HCT116 (cell line): Measurements from ENCODE around the gene DIPK1A. TPM values are rescaled to one million over a fixed set of nuclear protein-coding genes. Genes with fewer than 3 reads are reported as not detected.

ENCODE experiments used
- ATAC-seq: fragments of 200-7000 bp; cut with Tn5 transposase; 2 replicates; pipeline ENCODE4 v1.9.1; 2020; ENCODE audit warnings: mild to moderate bottlenecking, moderate library complexity
- BruUV-seq: library from RNA; stranded (reverse); fragments of 400-500 nt; replicated peaks from 2 replicates; lab custom pipeline; 2021; lab: Mats Ljungman, UMichigan
- CTCF ChIA-PET: fragments of 300-600 bp; sonication (Branson Sonifier 250); formaldehyde crosslinking; loops from one replicate; lab custom pipeline; 2021; ENCODE audit warnings: antibody characterized with exemption; lab: Charles Lee
- POLR2A ChIA-PET: fragments of 300-600, 350-600 bp; sonication (Branson Sonifier 250); formaldehyde crosslinking; loops from one replicate; lab custom pipeline; 2021; ENCODE audit warnings: antibody characterized with exemption; lab: Charles Lee
- RAD21 ChIA-PET, 2 experiments: fragments of 300-600 bp; sonication (Branson Sonifier 250); formaldehyde crosslinking; loops; one replicate each; lab custom pipeline; 2023; ENCODE audit warnings: low total read pairs in 2 of 2; ENCODE audit not compliant: uncharacterized antibody in 2 of 2, unreplicated experiment in 2 of 2, low non-redundant PET in 1 of 2; lab: Charles Lee
- DNase-seq: peaks from one replicate; pipeline ENCODE4 v3.0.0-alpha.2; 2010; ENCODE audit warnings: low read depth, low spot score
- H2AFZ ChIP-seq: fragments of 200-600 bp; shearing (Covaris generic), sonication (generic); 2 replicates; pipeline ENCODE4 v1.6.1; 2017; ENCODE audit warnings: low read depth, mixed run types, mixed read lengths, antibody characterized with exemption, low read length; ENCODE audit not compliant: poor library complexity, severe bottlenecking
- H3K27ac ChIP-seq: 2 replicates; pipeline ENCODE4 v1.5.1; 2012; ENCODE audit warnings: low read depth, low read length
- H3K27me3 ChIP-seq: fragments of 200-600 bp; sonication (generic); 2 replicates; pipeline ENCODE4 v1.6.1; 2016; ENCODE audit warnings: mixed run types, low read length, mixed read lengths; ENCODE audit not compliant: insufficient read depth
- H3K36me3 ChIP-seq, 2 experiments: fragments of 200-500 bp in 1 of 2; fragments of 200-600 bp in 1 of 2; sonication (Bioruptor generic) in 1 of 2; sonication (generic) in 1 of 2; 2 replicates each; pipeline versions ENCODE4 v1.5.1 to v1.6.1; 2014 to 2016; ENCODE audit warnings: low read length in 2 of 2, inconsistent platforms in 1 of 2, mixed read lengths in 1 of 2, mixed run types in 1 of 2; ENCODE audit not compliant: insufficient read depth in 2 of 2, control insufficient read depth in 1 of 2
- H3K4me1 ChIP-seq, 2 experiments: fragments of 200-600 bp in 1 of 2; sonication (generic) in 1 of 2; 2 replicates each; pipeline versions ENCODE4 v1.5.1 to v1.6.1; 2012 to 2017; ENCODE audit warnings: low read length in 2 of 2, inconsistent platforms in 1 of 2, mild to moderate bottlenecking in 1 of 2, mixed read lengths in 1 of 2, mixed run types in 1 of 2, moderate library complexity in 1 of 2; ENCODE audit not compliant: insufficient read depth in 2 of 2, control insufficient read depth in 1 of 2
- H3K4me2 ChIP-seq: fragments of 200-600 bp; sonication (generic); 2 replicates; pipeline ENCODE4 v1.6.1; 2017; ENCODE audit warnings: mixed run types, low read length, mixed read lengths
- H3K4me3 ChIP-seq, 2 experiments: fragments of 200-600 bp in 1 of 2; sonication (generic) in 1 of 2; replicated peaks in 1 of 2; 2 replicates each; pipeline ENCODE4 v1.5.1; 2011 to 2016; ENCODE audit warnings: low read length in 2 of 2, control low read depth in 1 of 2, low read depth in 1 of 2, mild to moderate bottlenecking in 1 of 2, mixed read lengths in 1 of 2, mixed run types in 1 of 2
- H3K79me2 ChIP-seq: fragments of 200-600 bp; sonication (generic); 2 replicates; pipeline ENCODE4 v1.6.1; 2017; ENCODE audit warnings: mild to moderate bottlenecking, mixed run types, low read length, moderate library complexity, mixed read lengths; ENCODE audit not compliant: insufficient read depth
- H3K9ac ChIP-seq: fragments of 200-600 bp; sonication (generic); 2 replicates; pipeline ENCODE4 v1.6.1; 2016; ENCODE audit warnings: low read length, mixed read lengths
- H3K9me2 ChIP-seq: fragments of 200-600 bp; sonication (generic), shearing (Covaris generic); 2 replicates; pipeline ENCODE4 v1.6.1; 2017; ENCODE audit warnings: mixed run types, mild to moderate bottlenecking, moderate library complexity; ENCODE audit not compliant: insufficient read depth
- H3K9me3 ChIP-seq, 2 experiments: fragments of 200-500 bp in 1 of 2; fragments of 200-600 bp in 1 of 2; sonication (Bioruptor generic) in 1 of 2; sonication (generic) in 1 of 2; 2 replicates each; pipeline ENCODE4 v1.6.1; 2014 to 2017; ENCODE audit warnings: low read length in 2 of 2, mixed read lengths in 2 of 2, inconsistent platforms in 1 of 2, low read depth in 1 of 2, mild to moderate bottlenecking in 1 of 2, mixed run types in 1 of 2, moderate library complexity in 1 of 2; ENCODE audit not compliant: control insufficient read depth in 1 of 2, insufficient read depth in 1 of 2
- H4K20me1 ChIP-seq: fragments of 200-600 bp; sonication (generic), shearing (Covaris generic); 2 replicates; pipeline ENCODE4 v1.6.1; 2017; ENCODE audit warnings: mixed run types, mild to moderate bottlenecking, moderate library complexity; ENCODE audit not compliant: insufficient read depth
- ATF3 ChIP-seq: IDR thresholded peaks from 2 replicates; pipeline ENCODE4 v1.6.1; 2012
- CBX3 ChIP-seq: IDR thresholded peaks from 2 replicates; pipeline ENCODE4 v1.6.1; 2012; ENCODE audit warnings: low read depth
- CTCF ChIP-seq, 3 experiments: fragments of 200-600 bp in 1 of 3; sonication (generic) in 1 of 3; IDR thresholded peaks in 2 of 3; conservative IDR thresholded peaks in 1 of 3; 2 replicates each; pipeline ENCODE4 v1.5.1; 2012 to 2017; ENCODE audit warnings: low read depth in 2 of 3, low read length in 2 of 3, antibody characterized with exemption in 1 of 3, borderline replicate concordance in 1 of 3, control low read depth in 1 of 3, mild to moderate bottlenecking in 1 of 3, mixed read lengths in 1 of 3, mixed run types in 1 of 3, moderate library complexity in 1 of 3; ENCODE audit not compliant: insufficient read depth in 1 of 3
- ELF1 ChIP-seq: IDR thresholded peaks from 2 replicates; pipeline ENCODE4 v1.6.1; 2012; ENCODE audit warnings: low read depth, borderline replicate concordance
- EZH2 ChIP-seq: fragments of 200-600 bp; sonication (generic); IDR thresholded peaks from 2 replicates; pipeline ENCODE4 v1.6.1; 2017; ENCODE audit warnings: antibody characterized with exemption, mixed run types
- EZH2phosphoT487 ChIP-seq: fragments of 200-600 bp; IDR thresholded peaks from 2 replicates; pipeline ENCODE4 v1.6.1; 2018; ENCODE audit warnings: antibody characterized with exemption, borderline replicate concordance
- FOSL1 ChIP-seq: IDR thresholded peaks from 2 replicates; pipeline ENCODE4 v1.6.1; 2012; ENCODE audit warnings: low read depth
- JUND ChIP-seq: IDR thresholded peaks from 2 replicates; pipeline ENCODE4 v1.6.1; 2012
- MAX ChIP-seq: IDR thresholded peaks from 2 replicates; pipeline ENCODE4 v1.6.1; 2012
- POLR2A ChIP-seq: IDR thresholded peaks from 2 replicates; pipeline ENCODE4 v1.7.0; 2011; ENCODE audit warnings: borderline replicate concordance; ENCODE audit not compliant: insufficient read depth, insufficient read length; ENCODE audit errors: extremely low read depth
- POLR2AphosphoS5 ChIP-seq: IDR thresholded peaks from 2 replicates; pipeline ENCODE4 v1.6.1; 2011; ENCODE audit warnings: mild to moderate bottlenecking, low read depth, low read length, moderate library complexity
- RAD21 ChIP-seq: IDR thresholded peaks from 2 replicates; pipeline ENCODE4 v1.6.1; 2012; ENCODE audit warnings: low read depth, mild to moderate bottlenecking
- SIN3A ChIP-seq: IDR thresholded peaks from 2 replicates; pipeline ENCODE4 v1.6.1; 2012; ENCODE audit warnings: low read depth
- SP1 ChIP-seq: IDR thresholded peaks from 2 replicates; pipeline ENCODE4 v1.6.1; 2012; ENCODE audit warnings: low read depth
- SRF ChIP-seq: IDR thresholded peaks from 2 replicates; pipeline ENCODE4 v1.6.1; 2012; ENCODE audit warnings: low read depth
- TCF7L2 ChIP-seq: IDR thresholded peaks from 2 replicates; pipeline ENCODE4 v1.7.0; 2011; ENCODE audit warnings: borderline replicate concordance, inconsistent platforms; ENCODE audit not compliant: insufficient read depth, insufficient read length; ENCODE audit errors: extremely low read depth
- YY1 ChIP-seq: IDR thresholded peaks from 2 replicates; pipeline ENCODE4 v1.6.1; 2011; ENCODE audit warnings: low read length, low read depth, moderate library complexity, mild to moderate bottlenecking; ENCODE audit not compliant: insufficient replicate concordance; ENCODE audit errors: extremely low read depth
- ZFX ChIP-seq: fragments of 450-650 bp; IDR thresholded peaks from 2 replicates; pipeline ENCODE4 v1.6.1; 2017
- ZNF274 ChIP-seq: fragments of 200-500 bp; sonication (Bioruptor generic); IDR thresholded peaks from 2 replicates; pipeline ENCODE4 v1.6.1; 2014; ENCODE audit warnings: mild to moderate bottlenecking, low read depth, low read length, inconsistent platforms
- intact Hi-C: fragments of 100-400 bp; cut with micrococcal nuclease; formaldehyde crosslinking; loops from 2 replicates; pipeline ENCODE4 v1.10.0; 2022
- total RNA-seq: library from RNA; stranded (reverse); gene quantifications from one replicate; pipeline ENCODE4 v1.2.1, GENCODE V29; 2021; ENCODE audit not compliant: unreplicated experiment
- TF ChIP-seq, protein P1 (sequence below): IDR thresholded peaks from 2 replicates; pipeline ENCODE4 v1.6.1; 2012; ENCODE audit warnings: low read depth

The DIPK1A gene
- total RNA-seq, 1 experiment from 2014 or later, result 4.3 TPM

DNA sequence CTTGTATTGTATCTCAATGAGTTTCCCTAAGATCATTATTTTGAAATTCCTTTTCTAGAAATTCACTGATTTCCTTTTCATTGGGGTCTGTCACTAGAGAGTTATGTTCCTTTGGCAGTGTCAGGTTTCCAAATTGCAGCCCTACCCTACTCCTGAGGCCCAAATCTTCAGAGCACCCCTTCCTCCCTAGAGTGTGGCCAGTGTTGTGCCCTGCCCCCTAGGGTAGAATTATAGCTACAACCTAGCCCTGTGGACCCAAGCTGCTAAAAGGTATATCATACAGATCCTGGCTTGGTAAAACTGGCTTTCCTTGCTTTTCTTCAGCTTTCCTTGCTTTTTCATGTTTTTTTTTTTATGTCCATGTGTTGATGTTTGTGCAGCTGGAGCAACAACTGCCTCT, 60.7 kb downstream of the DIPK1A start:
- intact Hi-C loops, result no loop called here
- POLR2A ChIA-PET, result no interaction called here
- no peak overlapping the region for H2AFZ ChIP-seq
- CTCF ChIA-PET, result no interaction called here
- TF ChIP-seq POLR2AphosphoS5, result no peak
- TF ChIP-seq EZH2phosphoT487, result no peak
- no peak for TF ChIP-seq FOSL1
- no peak for TF ChIP-seq YY1
- no peak for TF ChIP-seq MAX
- TF ChIP-seq, protein P1, sequence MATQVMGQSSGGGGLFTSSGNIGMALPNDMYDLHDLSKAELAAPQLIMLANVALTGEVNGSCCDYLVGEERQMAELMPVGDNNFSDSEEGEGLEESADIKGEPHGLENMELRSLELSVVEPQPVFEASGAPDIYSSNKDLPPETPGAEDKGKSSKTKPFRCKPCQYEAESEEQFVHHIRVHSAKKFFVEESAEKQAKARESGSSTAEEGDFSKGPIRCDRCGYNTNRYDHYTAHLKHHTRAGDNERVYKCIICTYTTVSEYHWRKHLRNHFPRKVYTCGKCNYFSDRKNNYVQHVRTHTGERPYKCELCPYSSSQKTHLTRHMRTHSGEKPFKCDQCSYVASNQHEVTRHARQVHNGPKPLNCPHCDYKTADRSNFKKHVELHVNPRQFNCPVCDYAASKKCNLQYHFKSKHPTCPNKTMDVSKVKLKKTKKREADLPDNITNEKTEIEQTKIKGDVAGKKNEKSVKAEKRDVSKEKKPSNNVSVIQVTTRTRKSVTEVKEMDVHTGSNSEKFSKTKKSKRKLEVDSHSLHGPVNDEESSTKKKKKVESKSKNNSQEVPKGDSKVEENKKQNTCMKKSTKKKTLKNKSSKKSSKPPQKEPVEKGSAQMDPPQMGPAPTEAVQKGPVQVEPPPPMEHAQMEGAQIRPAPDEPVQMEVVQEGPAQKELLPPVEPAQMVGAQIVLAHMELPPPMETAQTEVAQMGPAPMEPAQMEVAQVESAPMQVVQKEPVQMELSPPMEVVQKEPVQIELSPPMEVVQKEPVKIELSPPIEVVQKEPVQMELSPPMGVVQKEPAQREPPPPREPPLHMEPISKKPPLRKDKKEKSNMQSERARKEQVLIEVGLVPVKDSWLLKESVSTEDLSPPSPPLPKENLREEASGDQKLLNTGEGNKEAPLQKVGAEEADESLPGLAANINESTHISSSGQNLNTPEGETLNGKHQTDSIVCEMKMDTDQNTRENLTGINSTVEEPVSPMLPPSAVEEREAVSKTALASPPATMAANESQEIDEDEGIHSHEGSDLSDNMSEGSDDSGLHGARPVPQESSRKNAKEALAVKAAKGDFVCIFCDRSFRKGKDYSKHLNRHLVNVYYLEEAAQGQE, result no peak
- TF ChIP-seq POLR2A, result no peak
- TF ChIP-seq CTCF (IDR thresholded peaks at IDR 0.05 in 2 of 3, conservative IDR thresholded peaks at IDR 0.05 in 1 of 3; ENCODE audit: borderline replicate concordance in 1 of 3, insufficient read depth in 1 of 3, low read depth in 2 of 3, low read length in 2 of 3), result no peak
- TF ChIP-seq ZFX, result no peak
- TF ChIP-seq ELF1, result no peak
- TF ChIP-seq SRF, result no peak
- TF ChIP-seq ZNF274, result no peak
- TF ChIP-seq SP1, result no peak
- TF ChIP-seq JUND, result no peak
- no peak for TF ChIP-seq CBX3
- TF ChIP-seq TCF7L2, result no peak
- no peak for TF ChIP-seq RAD21
- TF ChIP-seq ATF3, result no peak
- TF ChIP-seq SIN3A, result no peak
- no peak for TF ChIP-seq EZH2
- TF ChIP-seq, all 23 proteins: peak for 0
- no peaks in the 10 kb centered on the region for H3K9me2 ChIP-seq
- BruUV-seq, result no TSS peak
- H3K4me3 ChIP-seq, result no peak overlapping the region
- no peak overlapping the region for H3K9ac ChIP-seq
- RAD21 ChIA-PET, result no interaction called here
- no peak overlapping the region for H3K27ac ChIP-seq
- H3K79me2 ChIP-seq, result no peaks in the 10 kb centered on the region
- no peaks in the 10 kb centered on the region for H3K9me3 ChIP-seq
- H3K4me2 ChIP-seq, result no peak overlapping the region
- H4K20me1 ChIP-seq, result no peaks in the 10 kb centered on the region
- ATAC-seq (no peak), DNase-seq (no peak)
- no peaks in the 10 kb centered on the region for H3K4me1 ChIP-seq
- H3K27me3 ChIP-seq, result no peaks in the 10 kb centered on the region
- no peaks in the 10 kb centered on the region for H3K36me3 ChIP-seq
